HepG2 (cell line): ENCODE results near the gene MACROD2. TPM values are rescaled to one million over a fixed set of nuclear protein-coding genes. Genes with fewer than 3 reads are reported as not detected.
A peak's percentile ranks its signal among the peaks of the same experiment; 100 is the strongest.

Experiments used
- AGO1 ChIP-seq: fragments of 200-400 bp; formaldehyde crosslinking; IDR thresholded peaks from 2 replicates; pipeline ENCODE4 v1.6.1; 2017; ENCODE audit warnings: mild to moderate bottlenecking, low read depth, low read length, moderate library complexity; ENCODE audit not compliant: poor library complexity, severe bottlenecking
- ARNTL ChIP-seq: sonication (generic); formaldehyde crosslinking; IDR thresholded peaks from 2 replicates; pipeline ENCODE4 v1.4.0; 2020; ENCODE audit warnings: mild to moderate bottlenecking, missing genetic modification reagents
- BRCA1 ChIP-seq: sonication (generic); formaldehyde crosslinking; IDR thresholded peaks from 2 replicates; pipeline ENCODE4 v1.4.0; 2020; ENCODE audit warnings: missing genetic modification reagents
- CBFB ChIP-seq: sonication (generic); formaldehyde crosslinking; IDR thresholded peaks from 2 replicates; pipeline ENCODE4 v1.4.0; 2020; ENCODE audit warnings: missing genetic modification reagents
- FOXC1 ChIP-seq: sonication (generic); formaldehyde crosslinking; IDR thresholded peaks from 2 replicates; pipeline ENCODE4 v1.8.0; 2022; ENCODE audit warnings: mild to moderate bottlenecking, missing genetic modification reagents, borderline replicate concordance
- KLF9 ChIP-seq: IDR thresholded peaks from 2 replicates; pipeline ENCODE4 v1.6.1; 2016; ENCODE audit warnings: low read depth
- NKX3-1 ChIP-seq: sonication (generic); formaldehyde crosslinking; IDR thresholded peaks from 2 replicates; pipeline ENCODE4 v1.5.0; 2020; ENCODE audit warnings: missing genetic modification reagents
- ONECUT2 ChIP-seq: sonication (generic); formaldehyde crosslinking; IDR thresholded peaks from 2 replicates; pipeline ENCODE4 v1.4.0; 2020; ENCODE audit warnings: missing genetic modification reagents
- RARA ChIP-seq: IDR thresholded peaks from 2 replicates; pipeline ENCODE4 v1.6.1; 2016; ENCODE audit warnings: missing genetic modification reagents, missing compliant biosample characterization
- SP1 ChIP-seq, 2 experiments: fragments of 450-650 bp in 1 of 2; sonication (generic) in 1 of 2; formaldehyde crosslinking in 1 of 2; IDR thresholded peaks; 2 replicates each; pipeline versions ENCODE4 v1.4.0 to v1.6.1; 2016 to 2020; ENCODE audit warnings: missing genetic modification reagents in 1 of 2
- TBP ChIP-seq: sonication (generic); formaldehyde crosslinking; IDR thresholded peaks from 2 replicates; pipeline ENCODE4 v1.5.0; 2020; ENCODE audit warnings: missing genetic modification reagents
- TBX3 ChIP-seq: fragments of 450-650 bp; IDR thresholded peaks from 2 replicates; pipeline ENCODE4 v1.6.1; 2017; ENCODE audit warnings: antibody characterized with exemption, mild to moderate bottlenecking, inconsistent platforms, borderline replicate concordance
- ZEB1 ChIP-seq: IDR thresholded peaks from 2 replicates; pipeline ENCODE4 v1.6.1; 2012; ENCODE audit warnings: mild to moderate bottlenecking, low read depth, inconsistent platforms; ENCODE audit not compliant: insufficient replicate concordance
- ZNF333 ChIP-seq: sonication (generic); formaldehyde crosslinking; IDR thresholded peaks from 2 replicates; pipeline ENCODE4 v1.4.0; 2020; ENCODE audit warnings: mild to moderate bottlenecking, missing genetic modification reagents, borderline replicate concordance
- ZNF567 ChIP-seq: sonication (generic); formaldehyde crosslinking; IDR thresholded peaks from 2 replicates; pipeline ENCODE4 v1.8.1; 2023; ENCODE audit warnings: mild to moderate bottlenecking, missing genetic modification reagents, borderline replicate concordance
- ZNF749 ChIP-seq: sonication (generic); formaldehyde crosslinking; IDR thresholded peaks from 2 replicates; pipeline ENCODE4 v1.8.0; 2022; ENCODE audit warnings: mild to moderate bottlenecking, missing genetic modification reagents, moderate library complexity, borderline replicate concordance
- ZSCAN20 ChIP-seq: sonication (generic); formaldehyde crosslinking; IDR thresholded peaks from 2 replicates; pipeline ENCODE4 v1.4.0; 2020; ENCODE audit warnings: missing genetic modification reagents, mild to moderate bottlenecking, borderline replicate concordance
- polyA plus RNA-seq, 8 experiments: library from polyadenylated mRNA; depleted of rRNA in 3 of 8; stranded (reverse) in 7 of 8; unstranded in 1 of 8; fragments of >200 nt; fragmentation: Illumina TruSeq in 4 of 8; extraction: Trizol in 4 of 8; gene quantifications; 2 replicates each; pipeline versions ENCODE4 v1.2.1 to v1.2.3, GENCODE V29; 2011 to 2016; ENCODE audit warnings: low read depth in 4 of 8, missing spikeins in 1 of 8, mixed read lengths in 1 of 8; ENCODE audit not compliant: insufficient read depth in 1 of 8
- total RNA-seq, 5 experiments: library from RNA; depleted of rRNA; stranded (reverse); fragments of >200 nt; fragmentation: Illumina TruSeq; extraction: Trizol; gene quantifications; 2 replicates each; pipeline ENCODE4 v1.2.3, GENCODE V29; 2016; ENCODE audit warnings: low read depth in 1 of 5
- TF ChIP-seq, protein P1 (sequence below): sonication (generic); formaldehyde crosslinking; IDR thresholded peaks from 2 replicates; pipeline ENCODE4 v1.4.0; 2020; ENCODE audit warnings: missing genetic modification reagents
- TF ChIP-seq, protein P2 (sequence below): sonication (generic); formaldehyde crosslinking; IDR thresholded peaks from 2 replicates; pipeline ENCODE4 v1.9.0; 2021; ENCODE audit warnings: missing genetic modification reagents, mild to moderate bottlenecking, borderline replicate concordance
- TF ChIP-seq, protein P3 (sequence below), 2 experiments: fragments of 450-650 bp in 1 of 2; sonication (generic) in 1 of 2; formaldehyde crosslinking; IDR thresholded peaks; 2 replicates each; pipeline versions ENCODE4 v1.5.0 to v1.8.0; 2020 to 2022; ENCODE audit warnings: mild to moderate bottlenecking in 1 of 2, missing genetic modification reagents in 1 of 2
- TF ChIP-seq, protein P4 (sequence below): sonication (generic); formaldehyde crosslinking; IDR thresholded peaks from 2 replicates; pipeline ENCODE4 v1.4.0; 2020; ENCODE audit warnings: missing genetic modification reagents, borderline replicate concordance
- TF ChIP-seq, protein P5 (sequence below): sonication (generic); formaldehyde crosslinking; IDR thresholded peaks from 2 replicates; pipeline ENCODE4 v1.8.1; 2023; ENCODE audit warnings: mild to moderate bottlenecking, missing genetic modification reagents
- TF ChIP-seq, protein P6 (sequence below): sonication (generic); formaldehyde crosslinking; IDR thresholded peaks from 2 replicates; pipeline ENCODE4 v1.5.0; 2020; ENCODE audit warnings: missing genetic modification reagents

MACROD2 gene
- total and polyA plus RNA-seq, 2 of the 13 experiments (the other 11 are each of a cell fraction or from before 2014, with no cell fraction given), result 0.13 to 0.51 TPM

DNA sequence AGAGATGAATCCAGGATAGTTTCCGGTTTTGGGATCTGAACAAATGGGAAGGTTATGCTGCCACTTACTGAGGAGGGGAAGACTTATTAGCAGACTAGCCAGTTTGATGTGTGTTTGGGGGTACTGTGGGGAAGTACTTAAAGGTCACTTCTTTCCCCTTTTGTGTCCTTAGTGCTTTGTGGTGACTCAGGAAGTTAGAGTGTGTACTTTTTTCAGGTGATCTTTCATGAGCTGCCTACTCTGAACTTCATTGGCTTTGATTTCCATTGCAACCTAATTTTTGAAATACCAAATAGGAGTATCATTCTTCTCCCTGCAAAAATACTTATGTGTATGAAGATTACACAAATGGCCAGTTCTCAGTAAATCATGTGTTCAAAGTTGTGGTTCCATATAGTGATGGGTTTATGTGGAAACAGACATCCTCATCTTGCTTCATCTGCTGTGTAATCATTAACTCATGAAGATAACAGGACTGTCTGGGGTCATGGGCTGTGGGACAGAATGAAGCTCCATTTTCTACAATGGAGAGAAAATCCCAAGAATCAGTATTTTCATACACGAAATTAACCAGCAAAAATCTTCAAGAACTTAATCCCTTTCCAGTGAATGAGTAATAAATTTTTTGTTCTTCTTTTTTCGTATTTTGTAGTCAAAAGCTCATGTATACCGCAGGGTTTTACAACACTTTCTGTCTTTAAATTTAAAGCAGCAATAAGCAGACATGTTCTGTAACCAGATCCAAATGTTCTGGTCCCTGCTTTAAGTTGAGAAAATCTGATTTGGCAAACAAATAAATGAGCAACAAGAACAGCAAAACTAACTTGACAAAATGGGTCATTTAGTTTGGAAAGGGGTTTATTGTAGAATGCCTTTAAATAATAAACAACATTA, 614.3 kb downstream of the MACROD2 start (continued):
- TF ChIP-seq, protein P1, sequence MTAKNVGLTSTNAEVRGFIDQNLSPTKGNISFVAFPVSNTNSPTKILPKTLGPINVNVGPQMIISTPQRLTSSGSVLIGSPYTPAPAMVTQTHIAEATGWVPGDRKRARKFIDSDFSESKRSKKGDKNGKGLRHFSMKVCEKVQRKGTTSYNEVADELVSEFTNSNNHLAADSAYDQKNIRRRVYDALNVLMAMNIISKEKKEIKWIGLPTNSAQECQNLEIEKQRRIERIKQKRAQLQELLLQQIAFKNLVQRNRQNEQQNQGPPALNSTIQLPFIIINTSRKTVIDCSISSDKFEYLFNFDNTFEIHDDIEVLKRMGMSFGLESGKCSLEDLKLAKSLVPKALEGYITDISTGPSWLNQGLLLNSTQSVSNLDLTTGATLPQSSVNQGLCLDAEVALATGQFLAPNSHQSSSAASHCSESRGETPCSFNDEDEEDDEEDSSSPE (CRISPR knock-in tag), result no peak
- TF ChIP-seq, protein P2, sequence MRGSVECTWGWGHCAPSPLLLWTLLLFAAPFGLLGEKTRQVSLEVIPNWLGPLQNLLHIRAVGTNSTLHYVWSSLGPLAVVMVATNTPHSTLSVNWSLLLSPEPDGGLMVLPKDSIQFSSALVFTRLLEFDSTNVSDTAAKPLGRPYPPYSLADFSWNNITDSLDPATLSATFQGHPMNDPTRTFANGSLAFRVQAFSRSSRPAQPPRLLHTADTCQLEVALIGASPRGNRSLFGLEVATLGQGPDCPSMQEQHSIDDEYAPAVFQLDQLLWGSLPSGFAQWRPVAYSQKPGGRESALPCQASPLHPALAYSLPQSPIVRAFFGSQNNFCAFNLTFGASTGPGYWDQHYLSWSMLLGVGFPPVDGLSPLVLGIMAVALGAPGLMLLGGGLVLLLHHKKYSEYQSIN (CRISPR knock-in tag), result no peak
- TF ChIP-seq, protein P3, sequence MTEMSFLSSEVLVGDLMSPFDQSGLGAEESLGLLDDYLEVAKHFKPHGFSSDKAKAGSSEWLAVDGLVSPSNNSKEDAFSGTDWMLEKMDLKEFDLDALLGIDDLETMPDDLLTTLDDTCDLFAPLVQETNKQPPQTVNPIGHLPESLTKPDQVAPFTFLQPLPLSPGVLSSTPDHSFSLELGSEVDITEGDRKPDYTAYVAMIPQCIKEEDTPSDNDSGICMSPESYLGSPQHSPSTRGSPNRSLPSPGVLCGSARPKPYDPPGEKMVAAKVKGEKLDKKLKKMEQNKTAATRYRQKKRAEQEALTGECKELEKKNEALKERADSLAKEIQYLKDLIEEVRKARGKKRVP (CRISPR knock-in tag; IDR thresholded peaks at IDR 0.05), result no peak; a peak in 1 of 4 replicates
- TF ChIP-seq, protein P4, sequence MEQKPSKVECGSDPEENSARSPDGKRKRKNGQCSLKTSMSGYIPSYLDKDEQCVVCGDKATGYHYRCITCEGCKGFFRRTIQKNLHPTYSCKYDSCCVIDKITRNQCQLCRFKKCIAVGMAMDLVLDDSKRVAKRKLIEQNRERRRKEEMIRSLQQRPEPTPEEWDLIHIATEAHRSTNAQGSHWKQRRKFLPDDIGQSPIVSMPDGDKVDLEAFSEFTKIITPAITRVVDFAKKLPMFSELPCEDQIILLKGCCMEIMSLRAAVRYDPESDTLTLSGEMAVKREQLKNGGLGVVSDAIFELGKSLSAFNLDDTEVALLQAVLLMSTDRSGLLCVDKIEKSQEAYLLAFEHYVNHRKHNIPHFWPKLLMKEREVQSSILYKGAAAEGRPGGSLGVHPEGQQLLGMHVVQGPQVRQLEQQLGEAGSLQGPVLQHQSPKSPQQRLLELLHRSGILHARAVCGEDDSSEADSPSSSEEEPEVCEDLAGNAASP (CRISPR knock-in tag), result no peak; the same call in 1 of the 2 replicates
- TF ChIP-seq ZNF749 (CRISPR knock-in tag), result no peak
- no peak for TF ChIP-seq SP1 (IDR thresholded peaks at IDR 0.05)
- TF ChIP-seq SP1 (CRISPR knock-in tag; IDR thresholded peaks at IDR 0.05), result no peak
- no peak for TF ChIP-seq KLF9
- TF ChIP-seq FOXC1 (CRISPR knock-in tag), result no peak
- no peak for TF ChIP-seq ZNF333 (CRISPR knock-in tag)
- no peak for TF ChIP-seq ZSCAN20 (CRISPR knock-in tag)
- no peak for TF ChIP-seq ONECUT2 (CRISPR knock-in tag)
- peak; percentile 55 for TF ChIP-seq RARA (CRISPR knock-in tag)
- TF ChIP-seq NKX3-1, result no peak
- no peak for TF ChIP-seq ARNTL (CRISPR knock-in tag)
- TF ChIP-seq ZNF567, result no peak
- TF ChIP-seq, protein P5, sequence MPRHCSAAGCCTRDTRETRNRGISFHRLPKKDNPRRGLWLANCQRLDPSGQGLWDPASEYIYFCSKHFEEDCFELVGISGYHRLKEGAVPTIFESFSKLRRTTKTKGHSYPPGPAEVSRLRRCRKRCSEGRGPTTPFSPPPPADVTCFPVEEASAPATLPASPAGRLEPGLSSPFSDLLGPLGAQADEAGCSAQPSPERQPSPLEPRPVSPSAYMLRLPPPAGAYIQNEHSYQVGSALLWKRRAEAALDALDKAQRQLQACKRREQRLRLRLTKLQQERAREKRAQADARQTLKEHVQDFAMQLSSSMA (CRISPR knock-in tag), result no peak
- TF ChIP-seq BRCA1 (CRISPR knock-in tag), result no peak
- no peak for TF ChIP-seq TBX3
- TF ChIP-seq CBFB, result no peak
- TF ChIP-seq ZEB1, result no peak
- TF ChIP-seq, protein P6, sequence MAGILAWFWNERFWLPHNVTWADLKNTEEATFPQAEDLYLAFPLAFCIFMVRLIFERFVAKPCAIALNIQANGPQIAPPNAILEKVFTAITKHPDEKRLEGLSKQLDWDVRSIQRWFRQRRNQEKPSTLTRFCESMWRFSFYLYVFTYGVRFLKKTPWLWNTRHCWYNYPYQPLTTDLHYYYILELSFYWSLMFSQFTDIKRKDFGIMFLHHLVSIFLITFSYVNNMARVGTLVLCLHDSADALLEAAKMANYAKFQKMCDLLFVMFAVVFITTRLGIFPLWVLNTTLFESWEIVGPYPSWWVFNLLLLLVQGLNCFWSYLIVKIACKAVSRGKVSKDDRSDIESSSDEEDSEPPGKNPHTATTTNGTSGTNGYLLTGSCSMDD (CRISPR knock-in tag), result no peak
- TF ChIP-seq AGO1, result no peak
- TF ChIP-seq TBP (CRISPR knock-in tag), result no peak
